CD4-positive, alpha-beta T cell (primary cell): ENCODE results near the gene SHISA7. TPM values are rescaled to one million over a fixed set of nuclear protein-coding genes. Genes with fewer than 3 reads are reported as not detected.

Source experiments
- ATAC-seq: fragments of 200-7000 bp; cut with Tn5 transposase; one replicate; pipeline ENCODE4 v1.10.0; 2022; ENCODE audit warnings: mild to moderate bottlenecking; ENCODE audit not compliant: poor library complexity
- CTCF ChIA-PET: fragments of 350-600 bp; sonication (Branson Sonifier 250); formaldehyde crosslinking; loops from one replicate; lab custom pipeline; 2021; ENCODE audit warnings: antibody characterized with exemption, inconsistent platforms; lab: Charles Lee
- POLR2A ChIA-PET: fragments of 350-600 bp; sonication (Branson Sonifier 250); formaldehyde crosslinking; loops from one replicate; lab custom pipeline; 2021; ENCODE audit warnings: antibody characterized with exemption, inconsistent platforms; lab: Charles Lee
- DNase-seq, 14 experiments: peaks; one replicate each; pipeline ENCODE4 v3.0.0-alpha.2; 2013 to 2020; ENCODE audit warnings: mixed read lengths in 2 of 14
- H3K27ac ChIP-seq, 2 donors: one replicate each; pipeline versions ENCODE4 v1.5.1 to v1.7.0; 2013; ENCODE audit warnings: low read length in 2 of 2, low read depth in 1 of 2, mild to moderate bottlenecking in 1 of 2
- H3K27me3 ChIP-seq, 2 experiments: 1 replicate in 1 of 2; 2 replicates in 1 of 2; pipeline versions ENCODE4 v1.6.1 to v1.7.0; 2013; ENCODE audit warnings: low read length in 2 of 2, control low read depth in 1 of 2, mild to moderate bottlenecking in 1 of 2, moderate library complexity in 1 of 2; ENCODE audit not compliant: insufficient read depth in 2 of 2, control insufficient read depth in 1 of 2
- H3K36me3 ChIP-seq: one replicate; pipeline ENCODE4 v1.6.1; 2013; ENCODE audit warnings: low read length, control low read depth; ENCODE audit not compliant: insufficient read depth
- H3K4me1 ChIP-seq: one replicate; pipeline ENCODE4 v1.6.1; 2013; ENCODE audit warnings: low read length, control low read depth; ENCODE audit not compliant: insufficient read depth
- H3K4me3 ChIP-seq: one replicate; pipeline ENCODE4 v1.5.1; 2013; ENCODE audit warnings: mild to moderate bottlenecking, low read length, moderate library complexity
- H3K9me3 ChIP-seq, 2 experiments: 1 replicate in 1 of 2; 2 replicates in 1 of 2; pipeline versions ENCODE4 v1.6.1 to v1.7.0; 2013; ENCODE audit warnings: low read length in 2 of 2, mild to moderate bottlenecking in 2 of 2, control low read depth in 1 of 2, moderate library complexity in 1 of 2; ENCODE audit not compliant: control insufficient read depth in 1 of 2, insufficient read depth in 1 of 2
- H3K27ac Mint-ChIP-seq: one replicate; pipeline ENCODE4 v1.8.0; 2020; ENCODE audit warnings: mixed read lengths
- H3K27me3 Mint-ChIP-seq: one replicate; pipeline ENCODE4 v1.8.0; 2021; ENCODE audit warnings: mixed read lengths
- H3K36me3 Mint-ChIP-seq: one replicate; pipeline ENCODE4 v1.8.0; 2021; ENCODE audit warnings: low read depth, mixed read lengths
- H3K4me1 Mint-ChIP-seq: one replicate; pipeline ENCODE4 v1.8.0; 2021; ENCODE audit warnings: low read depth, mixed read lengths
- H3K4me3 Mint-ChIP-seq: one replicate; pipeline ENCODE4 v1.8.0; 2020; ENCODE audit warnings: mild to moderate bottlenecking, mixed read lengths
- H3K9me3 Mint-ChIP-seq: one replicate; pipeline ENCODE4 v1.8.0; 2020; ENCODE audit warnings: mixed read lengths
- CTCF ChIP-seq: fragments of 200-600 bp; IDR thresholded peaks from one replicate; pipeline ENCODE4 v1.8.0; 2022; ENCODE audit warnings: antibody characterized with exemption, mild to moderate bottlenecking
- intact Hi-C, 2 experiments: fragments of 100-400 bp; cut with DNase I in 1 of 2; cut with micrococcal nuclease in 1 of 2; formaldehyde crosslinking; loops; one replicate each; pipeline versions ENCODE4 v1.15.1 to v1.9.0; 2023 to 2025; cut with DNase I, micrococcal nuclease
- total RNA-seq, 174 experiments: library from RNA in 2 of 174; stranded (reverse) in 2 of 174; gene quantifications; one replicate each; pipeline ENCODE4 v1.2.3 and lab custom pipeline; 2021 to 2026

Gene SHISA7
- total RNA-seq, 2 experiments from 2014 or later, result not detected

- Histone ChIP-seq H3K36me3 (no peaks in the 10 kb centered on the region), H3K27me3 (peaks cover 48 to 66% of the 10 kb centered on the region in 2 experiments), H3K4me3 (no peak overlapping the region), H3K9me3 (peaks cover 0 to 18% of the 10 kb centered on the region in 2 experiments), H3K27ac (no peak overlapping the region), H3K4me1 (peaks cover 24% of the 10 kb centered on the region)
- peaks cover 48% of the 10 kb centered on the region for H3K27me3 Mint-ChIP-seq
- no peak overlapping the region for H3K27ac Mint-ChIP-seq
- no peaks in the 10 kb centered on the region for H3K9me3 Mint-ChIP-seq
- peaks cover 12% of the 10 kb centered on the region for H3K4me1 Mint-ChIP-seq
- no peak overlapping the region for H3K4me3 Mint-ChIP-seq
- CTCF ChIA-PET, result no interaction called here
- no peak for ATAC-seq
- intact Hi-C loops, result no loop called here
- DNase-seq, result no peak
- POLR2A ChIA-PET, result no interaction called here
- TF ChIP-seq CTCF, result no peak
- H3K36me3 Mint-ChIP-seq, result no peaks in the 10 kb centered on the region
Observed at GRCh38 chr19:55447421-55448174, 4.5 kb upstream of the SHISA7 start.

DNA sequence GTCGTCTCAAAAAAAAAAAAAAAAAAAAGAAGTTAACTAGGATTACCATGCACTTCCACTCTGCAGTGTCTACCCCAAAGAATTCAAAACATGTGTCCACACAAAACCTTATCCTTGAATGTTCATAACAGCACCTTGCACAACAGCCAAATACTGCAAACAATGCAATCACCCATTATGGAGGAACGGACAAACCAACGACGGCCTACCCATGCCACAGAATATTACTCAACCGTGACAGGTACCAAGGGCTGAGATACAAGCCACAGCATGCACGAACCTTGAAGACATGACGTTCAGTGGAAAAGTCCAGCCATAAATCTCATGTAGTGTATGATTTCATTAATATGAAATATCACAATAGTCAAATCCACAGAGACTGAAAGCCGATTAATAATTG is 3.0 kb upstream of the SHISA7 start:
- ATAC-seq, result no peak
- DNase-seq, result no peak
- H3K9me3 ChIP-seq, result peaks cover 0 to 18% of the 10 kb centered on the region in 2 experiments
- no peak overlapping the region for H3K27ac ChIP-seq
- POLR2A ChIA-PET, result no interaction called here
- peaks cover 49 to 64% of the 10 kb centered on the region in 2 experiments for H3K27me3 ChIP-seq
- peaks cover 22% of the 10 kb centered on the region for H3K4me1 ChIP-seq
- Mint-ChIP-seq H3K36me3 (no peaks in the 10 kb centered on the region), H3K4me3 (no peak overlapping the region), H3K4me1 (peaks cover 22% of the 10 kb centered on the region), H3K27me3 (peaks cover 52% of the 10 kb centered on the region), H3K27ac (no peak overlapping the region), H3K9me3 (no peaks in the 10 kb centered on the region)
- H3K36me3 ChIP-seq, result no peaks in the 10 kb centered on the region
- H3K4me3 ChIP-seq, result no peak overlapping the region
- CTCF ChIA-PET, result no interaction called here
- TF ChIP-seq CTCF, result no peak
- intact Hi-C loops, result no loop called here

DNA sequence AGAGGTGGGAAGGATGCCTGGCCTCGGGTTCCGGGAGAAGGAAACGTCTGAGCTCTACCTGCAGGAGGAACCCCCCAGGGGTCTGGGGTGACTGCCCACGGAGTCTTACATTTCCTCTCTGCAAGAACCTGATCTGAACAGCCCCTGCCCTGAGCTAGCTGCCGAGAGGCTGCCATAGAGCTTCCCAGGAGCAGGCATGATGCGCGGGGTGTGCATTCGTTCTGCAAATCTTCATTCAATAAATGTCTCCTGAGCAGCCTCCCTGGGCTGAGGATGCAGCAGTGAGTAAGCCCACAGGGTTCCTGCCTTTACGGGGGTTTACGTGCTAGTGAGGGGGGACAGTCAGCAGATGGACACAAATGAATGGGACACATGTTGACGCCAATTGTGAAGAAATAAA is 1.5 kb upstream of the SHISA7 start:
- H3K27me3 Mint-ChIP-seq, result peaks cover 58% of the 10 kb centered on the region

More for the DNA sequence above, 1.5 kb upstream of the SHISA7 start:
- Mint-ChIP-seq H3K36me3 (no peaks in the 10 kb centered on the region), H3K9me3 (no peaks in the 10 kb centered on the region), H3K4me3 (no peak overlapping the region), H3K4me1 (peaks cover 32% of the 10 kb centered on the region), H3K27ac (no peak overlapping the region)
- CTCF ChIA-PET, result interaction anchor here (1.0 kb wide), 1 partner anchor 60 kb away, joined by 3 read pairs; no protein-coding TSS in a partner anchor
- Histone ChIP-seq H3K9me3 (peaks cover 0 to 24% of the 10 kb centered on the region in 2 experiments), H3K27me3 (peaks cover 53 to 69% of the 10 kb centered on the region in 2 experiments), H3K4me3 (no peak overlapping the region), H3K4me1 (peaks cover 28% of the 10 kb centered on the region), H3K36me3 (no peaks in the 10 kb centered on the region), H3K27ac (no peak overlapping the region)
- DNase-seq (no peak), ATAC-seq (no peak)
- POLR2A ChIA-PET, result no interaction called here
- no peak for TF ChIP-seq CTCF
- intact Hi-C loops, result no loop called here
